NCI-H1694 treated with DMSO at 0.1 percent for 48 hours (cell line): Measurements from ENCODE around the gene IL9.
"Not testable (repeated sequence)": the region's sequence is repeated elsewhere in the genome, so short reads cannot be mapped to it uniquely, and the experiment has no call there.

Experiments
- DNase-seq: peaks from one replicate; lab custom pipeline; 2025; lab: John Stamatoyannopoulos, UW

The IL9 gene

GRCh38 chr5:135867599-135867998 lies 28.0 kb downstream of the IL9 start:
- DNase-seq = no peak

GRCh38 chr5:135866016-135866415 lies 29.6 kb downstream of the IL9 start:
- no peak for DNase-seq

GRCh38 chr5:135864503-135865435 lies 30.9 kb downstream of the IL9 start:
- DNase-seq = no peak

GRCh38 chr5:135862744-135863143 lies 32.9 kb downstream of the IL9 start:
- DNase-seq = no peak

- DNase-seq = no peak
These were observed 33.6 kb downstream of the IL9 start for GRCh38 chr5:135862086-135862485.

GRCh38 chr5:135861641-135862040 lies 34.0 kb downstream of the IL9 start:
- no peak for DNase-seq

- DNase-seq = no peak
These were observed 36.0 kb downstream of the IL9 start for GRCh38 chr5:135859641-135860040.

- DNase-seq = not testable (repeated sequence)
These were observed 36.5 kb downstream of the IL9 start for GRCh38 chr5:135859186-135859585.

GRCh38 chr5:135857630-135858311 lies 37.9 kb downstream of the IL9 start:
- no peak for DNase-seq

- no peak for DNase-seq
These were observed 43.5 kb downstream of the IL9 start for GRCh38 chr5:135851915-135852845.

- DNase-seq = no peak
These were observed 44.3 kb downstream of the IL9 start for GRCh38 chr5:135851186-135851914.

GRCh38 chr5:135850671-135851070 lies 45.0 kb downstream of the IL9 start:
- DNase-seq = no peak

GRCh38 chr5:135850231-135850630 lies 45.4 kb downstream of the IL9 start:
- DNase-seq = no peak

GRCh38 chr5:135847976-135848375 lies 47.7 kb downstream of the IL9 start:
- no peak for DNase-seq

GRCh38 chr5:135846311-135846710 lies 49.3 kb downstream of the IL9 start:
- no peak for DNase-seq

- DNase-seq = no peak
These were observed 51.9 kb downstream of the IL9 start for GRCh38 chr5:135843571-135844337.

- DNase-seq = no peak
These were observed 52.9 kb downstream of the IL9 start for GRCh38 chr5:135842737-135843136.
